Keratinocyte (primary cell): Measurements from ENCODE around the gene SRP68.

ENCODE experiments used
- EZH2 ChIP-seq: IDR thresholded peaks from one replicate; pipeline ENCODE4 v1.6.1; 2012; ENCODE audit warnings: inconsistent platforms, mild to moderate bottlenecking, low read length, moderate library complexity
- TF ChIP-seq, protein P1 (sequence below), 3 experiments: IDR thresholded peaks in 1 of 3; conservative IDR thresholded peaks in 1 of 3; optimal IDR thresholded peaks in 1 of 3; 2 replicates in 2 of 3; 3 replicates in 1 of 3; pipeline versions ENCODE3 to v1.5.1; 2011; ENCODE audit warnings: low read length in 3 of 3, mild to moderate bottlenecking in 3 of 3, moderate library complexity in 2 of 3, control low read depth in 1 of 3, inconsistent platforms in 1 of 3; ENCODE audit not compliant: insufficient read depth in 2 of 3; ENCODE audit errors: extremely low read depth in 1 of 3

DNA sequence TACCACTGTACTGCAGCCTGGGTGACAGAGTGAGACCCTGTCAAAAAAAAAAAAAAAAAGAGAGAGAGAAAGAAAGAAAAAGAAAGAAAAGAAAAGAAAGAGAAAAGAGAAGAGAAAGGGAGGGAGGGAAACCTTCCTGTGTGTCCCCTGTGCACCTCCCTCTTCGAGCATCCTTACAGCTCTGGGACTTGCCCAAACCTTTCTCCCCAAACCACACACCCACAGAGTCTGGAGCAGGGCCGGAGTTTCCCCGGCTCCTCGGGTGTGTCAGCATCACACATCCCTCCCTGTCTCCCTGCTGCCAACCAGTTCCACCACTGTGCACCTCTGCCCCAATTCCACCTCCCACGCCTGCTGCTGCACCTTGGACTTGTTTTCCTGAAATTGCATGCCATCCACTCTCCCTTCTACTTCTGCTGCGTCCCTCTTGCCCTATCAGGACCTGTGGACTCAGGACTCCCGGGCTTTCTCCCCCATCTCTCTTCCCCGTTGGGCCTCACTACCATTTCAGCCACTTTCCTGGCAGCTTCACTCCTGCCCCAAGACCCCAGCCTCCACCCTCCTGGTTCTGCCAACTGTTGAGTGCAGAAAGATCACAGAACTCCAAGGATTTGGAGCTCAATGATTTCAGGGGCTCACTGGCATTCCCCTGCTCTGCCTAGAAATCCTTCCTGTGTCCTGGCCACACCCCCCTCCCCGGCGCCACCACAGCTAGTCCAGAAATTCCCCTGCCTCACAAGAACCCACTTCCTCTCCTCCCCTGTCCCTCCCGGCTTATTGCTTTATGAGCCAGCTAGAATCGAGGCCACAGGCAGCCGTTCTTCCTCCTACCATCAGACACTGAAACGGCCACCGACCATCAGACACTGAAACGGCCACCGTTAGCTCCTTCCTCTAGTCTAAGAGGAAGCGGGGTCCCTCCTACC is 75.4 kb downstream of the SRP68 start:
- TF ChIP-seq, protein P1, sequence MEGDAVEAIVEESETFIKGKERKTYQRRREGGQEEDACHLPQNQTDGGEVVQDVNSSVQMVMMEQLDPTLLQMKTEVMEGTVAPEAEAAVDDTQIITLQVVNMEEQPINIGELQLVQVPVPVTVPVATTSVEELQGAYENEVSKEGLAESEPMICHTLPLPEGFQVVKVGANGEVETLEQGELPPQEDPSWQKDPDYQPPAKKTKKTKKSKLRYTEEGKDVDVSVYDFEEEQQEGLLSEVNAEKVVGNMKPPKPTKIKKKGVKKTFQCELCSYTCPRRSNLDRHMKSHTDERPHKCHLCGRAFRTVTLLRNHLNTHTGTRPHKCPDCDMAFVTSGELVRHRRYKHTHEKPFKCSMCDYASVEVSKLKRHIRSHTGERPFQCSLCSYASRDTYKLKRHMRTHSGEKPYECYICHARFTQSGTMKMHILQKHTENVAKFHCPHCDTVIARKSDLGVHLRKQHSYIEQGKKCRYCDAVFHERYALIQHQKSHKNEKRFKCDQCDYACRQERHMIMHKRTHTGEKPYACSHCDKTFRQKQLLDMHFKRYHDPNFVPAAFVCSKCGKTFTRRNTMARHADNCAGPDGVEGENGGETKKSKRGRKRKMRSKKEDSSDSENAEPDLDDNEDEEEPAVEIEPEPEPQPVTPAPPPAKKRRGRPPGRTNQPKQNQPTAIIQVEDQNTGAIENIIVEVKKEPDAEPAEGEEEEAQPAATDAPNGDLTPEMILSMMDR (optimal IDR thresholded peaks at IDR 0.05 in 1 of 3, IDR thresholded peaks at IDR 0.05 in 1 of 3, conservative IDR thresholded peaks at IDR 0.05 in 1 of 3; ENCODE audit: extremely low read depth in 1 of 3, insufficient read depth in 2 of 3, low read length in 3 of 3) = no peak
- no peak for TF ChIP-seq EZH2
